ENCODE data around the gene PIP5K1B.

- TF ChIP-seq EZH2 (IDR thresholded peaks at IDR 0.05; ENCODE audit: low read depth, unreplicated experiment): no peak
- no peak for TF ChIP-seq REST (IDR thresholded peaks at IDR 0.05; ENCODE audit: unreplicated experiment)
- TF ChIP-seq CTCF (conservative IDR thresholded peaks at IDR 0.05; ENCODE audit: low read depth in 2 of 2): no peak
- TF ChIP-seq EZH2phosphoT487 (IDR thresholded peaks at IDR 0.05; ENCODE audit: unreplicated experiment): no peak
- no peak for TF ChIP-seq ETS1 (IDR thresholded peaks at IDR 0.05)
Observed at GRCh38 chr9:68974901-68975300, 269.9 kb downstream of the PIP5K1B start.

Data from GM23338 (cell line).